Left ventricle myocardium inferior (tissue), 1 donor: ENCODE measurements around the gene PPP1R16B. TPM values are rescaled to one million over a fixed set of nuclear protein-coding genes. Genes with fewer than 3 reads are reported as not detected.

Experiments used
- DNase-seq: peaks from one replicate; pipeline ENCODE4 v3.0.0-alpha.2; 2020
- H3K27ac ChIP-seq: fragments of 200-600 bp; replicated peaks from 2 replicates; pipeline ENCODE4 v1.8.0; 2021
- H3K27me3 ChIP-seq: fragments of 200-600 bp; 2 replicates; pipeline ENCODE4 v1.8.0; 2021; ENCODE audit warnings: low read depth
- H3K36me3 ChIP-seq: fragments of 200-600 bp; 2 replicates; pipeline ENCODE4 v1.8.0; 2021
- H3K4me1 ChIP-seq: fragments of 200-600 bp; 2 replicates; pipeline ENCODE4 v1.8.0; 2021
- H3K4me3 ChIP-seq: fragments of 200-600 bp; 2 replicates; pipeline ENCODE4 v1.8.0; 2021; ENCODE audit warnings: mild to moderate bottlenecking, moderate library complexity
- H3K9me3 ChIP-seq: fragments of 200-600 bp; replicated peaks from 2 replicates; pipeline ENCODE4 v1.8.0; 2021
- CTCF ChIP-seq: fragments of 200-600 bp; IDR thresholded peaks from 2 replicates; pipeline ENCODE4 v1.8.0; 2021; ENCODE audit warnings: antibody characterized with exemption, mild to moderate bottlenecking, borderline replicate concordance
- intact Hi-C: fragments of 100-400 bp; cut with micrococcal nuclease; formaldehyde crosslinking; loops from one replicate; pipeline ENCODE4 v1.11.0; 2022
- total RNA-seq: library from RNA; stranded (reverse); fragmentation: NEBNext Ultra II Directional; extraction: Animal tissue kit (Norgen Biotek cat#: 25700); gene quantifications from one replicate; pipeline ENCODE4 v1.2.1, GENCODE V29; 2021
- donor health status: DM: no; HTN: yes; CAD: no; lungs with severe emphysema.

PPP1R16B gene
- total RNA-seq, 1 donor from 2014 or later = 6.3 TPM

GRCh38 chr20:38962044-38962927 is 156.8 kb downstream of the PPP1R16B start, which contains the start of gene DHX35:
TSS of gene DHX35 (plus strand) at chr20:38962344. CDS start at chr20:38962368, 24 bp downstream.
- DNase-seq = peak; percentile 99
- Histone ChIP-seq H3K27ac (peak within 1 kb of the TSS; percentile 97), H3K4me1 (peaks cover 39% of the 10 kb centered on the region), H3K27me3 (no peaks in the 10 kb centered on the region), H3K36me3 (peaks cover 2% of the 10 kb centered on the region), H3K4me3 (peak within 1 kb of the TSS; percentile 99), H3K9me3 (no peaks in the 10 kb centered on the region)
- intact Hi-C loops = no loop called here
- TF ChIP-seq CTCF = peak; percentile 47

GRCh38 chr20:38962928-38963401 is 157.5 kb downstream of the PPP1R16B start:
- H3K4me3 ChIP-seq = peak overlapping the region; percentile 99
- peaks cover 40% of the 10 kb centered on the region for H3K4me1 ChIP-seq
- intact Hi-C loops = no loop called here

GRCh38 chr20:38963745-38964144 is 158.2 kb downstream of the PPP1R16B start:
- Histone ChIP-seq H3K27me3 (no peaks in the 10 kb centered on the region), H3K36me3 (peaks cover 7% of the 10 kb centered on the region), H3K4me3 (no peak overlapping the region), H3K27ac (no peak overlapping the region), H3K9me3 (no peaks in the 10 kb centered on the region), H3K4me1 (peaks cover 40% of the 10 kb centered on the region)
- intact Hi-C loops = no loop called here
- no peak for TF ChIP-seq CTCF
- DNase-seq = no peak

More at GRCh38 chr20:38962928-38963401, 157.5 kb downstream of the PPP1R16B start:
- Histone ChIP-seq H3K27me3 (no peaks in the 10 kb centered on the region), H3K36me3 (peaks cover 2% of the 10 kb centered on the region), H3K9me3 (no peaks in the 10 kb centered on the region), H3K27ac (peak overlapping the region; percentile 97)
- DNase-seq = no peak
- no peak for TF ChIP-seq CTCF

- Histone ChIP-seq H3K4me3 (no peak overlapping the region), H3K27ac (no peak overlapping the region), H3K27me3 (no peaks in the 10 kb centered on the region), H3K4me1 (peaks cover 49% of the 10 kb centered on the region), H3K36me3 (peaks cover 20% of the 10 kb centered on the region), H3K9me3 (no peaks in the 10 kb centered on the region)
- no peak for DNase-seq
- intact Hi-C loops = no loop called here
- TF ChIP-seq CTCF = no peak
Observed at GRCh38 chr20:38965264-38965663, 159.8 kb downstream of the PPP1R16B start.

- Histone ChIP-seq H3K9me3 (no peaks in the 10 kb centered on the region), H3K27ac (no peak overlapping the region), H3K4me3 (no peak overlapping the region), H3K4me1 (peaks cover 43% of the 10 kb centered on the region), H3K27me3 (no peaks in the 10 kb centered on the region), H3K36me3 (peaks cover 44% of the 10 kb centered on the region)
- no peak for DNase-seq
- intact Hi-C loops = no loop called here
- no peak for TF ChIP-seq CTCF
Observed at GRCh38 chr20:38968090-38968489, 162.6 kb downstream of the PPP1R16B start.
